HEK293 (cell line): ENCODE data around the gene PGS1.

Source experiments
- CTCF ChIA-PET: fragments of 350-600 bp; formaldehyde crosslinking; extraction: SDS; loops from one replicate; lab custom pipeline; 2021; ENCODE audit warnings: antibody characterized with exemption; lab: Yijun Ruan, JAX
- POLR2A ChIA-PET: fragments of 300-600 bp; formaldehyde crosslinking; extraction: SDS; loops from one replicate; lab custom pipeline; 2020; ENCODE audit warnings: antibody characterized with exemption, inconsistent platforms; lab: Yijun Ruan, JAX
- H3K27ac ChIP-seq: fragments of 200-500 bp; sonication (Bioruptor generic); 2 replicates; pipeline ENCODE4 v1.5.1; 2014; ENCODE audit warnings: low read depth, low read length, control low read depth, inconsistent platforms; ENCODE audit errors: extremely low read depth
- H3K36me3 ChIP-seq, 2 experiments: fragments of 200-500 bp in 1 of 2; sonication (Bioruptor generic) in 1 of 2; 1 replicate in 1 of 2; 2 replicates in 1 of 2; pipeline ENCODE4 v1.5.1; 2014 to 2017; ENCODE audit warnings: inconsistent platforms in 2 of 2, low read length in 2 of 2; ENCODE audit not compliant: control insufficient read depth in 2 of 2, insufficient read depth in 1 of 2
- H3K4me1 ChIP-seq: fragments of 200-500 bp; sonication (Bioruptor generic); 2 replicates; pipeline ENCODE4 v1.5.1; 2014; ENCODE audit warnings: mild to moderate bottlenecking, low read length, inconsistent platforms; ENCODE audit not compliant: control insufficient read depth, insufficient read depth
- H3K4me3 ChIP-seq: 2 replicates; pipeline ENCODE4 v1.5.1; 2011; ENCODE audit warnings: low read depth, mild to moderate bottlenecking, control low read depth, low read length, moderate library complexity
- H3K9me3 ChIP-seq: fragments of 200-500 bp; sonication (Bioruptor generic); 2 replicates; pipeline ENCODE4 v1.5.1; 2014; ENCODE audit warnings: low read depth, low read length, inconsistent platforms; ENCODE audit not compliant: control insufficient read depth, insufficient read depth
- HOXD13 ChIP-seq: sonication (generic); formaldehyde crosslinking; IDR thresholded peaks from 2 replicates; pipeline ENCODE4 v1.8.0; 2022; ENCODE audit warnings: missing genetic modification reagents, borderline replicate concordance
- ZBTB8A ChIP-seq: fragments of 450-650 bp; formaldehyde crosslinking; IDR thresholded peaks from 2 replicates; pipeline ENCODE4 v1.5.1; 2016; ENCODE audit warnings: missing biosample characterization, missing genetic modification characterization
- ZIC2 ChIP-seq: fragments of 450-650 bp; formaldehyde crosslinking; IDR thresholded peaks from 2 replicates; pipeline ENCODE4 v1.5.1; 2016; ENCODE audit warnings: missing biosample characterization, missing genetic modification characterization
- ZNF19 ChIP-seq: fragments of 450-650 bp; formaldehyde crosslinking; IDR thresholded peaks from 2 replicates; pipeline ENCODE4; 2016; ENCODE audit warnings: missing biosample characterization, missing genetic modification characterization, low read depth
- ZNF280C ChIP-seq: fragments of 450-650 bp; formaldehyde crosslinking; IDR thresholded peaks from 2 replicates; pipeline ENCODE4 v1.5.1; 2016; ENCODE audit warnings: missing biosample characterization, missing genetic modification characterization
- ZNF513 ChIP-seq: fragments of 450-650 bp; IDR thresholded peaks from 2 replicates; pipeline ENCODE4 v1.5.1; 2018; ENCODE audit warnings: missing biosample characterization, missing genetic modification characterization
- ZNF530 ChIP-seq: fragments of 450-650 bp; formaldehyde crosslinking; IDR thresholded peaks from 2 replicates; pipeline ENCODE4 v1.5.1; 2016; ENCODE audit warnings: low read depth, missing biosample characterization, missing genetic modification characterization
- ZNF596 ChIP-seq: fragments of 450-650 bp; IDR thresholded peaks from 2 replicates; pipeline ENCODE4 v1.5.0; 2018; ENCODE audit warnings: missing biosample characterization, mild to moderate bottlenecking, missing genetic modification characterization, moderate library complexity
- ZNF701 ChIP-seq: fragments of 450-650 bp; formaldehyde crosslinking; IDR thresholded peaks from 2 replicates; pipeline ENCODE4 v1.5.1; 2016; ENCODE audit warnings: missing biosample characterization, missing genetic modification characterization
- ZNF747 ChIP-seq: fragments of 450-650 bp; formaldehyde crosslinking; IDR thresholded peaks from 2 replicates; pipeline ENCODE4 v1.5.1; 2016; ENCODE audit warnings: missing biosample characterization, missing genetic modification characterization
- ZNF843 ChIP-seq: fragments of 450-650 bp; formaldehyde crosslinking; IDR thresholded peaks from 2 replicates; pipeline ENCODE4 v1.5.1; 2016; ENCODE audit warnings: missing biosample characterization, missing genetic modification characterization
- ZSCAN18 ChIP-seq: fragments of 450-650 bp; formaldehyde crosslinking; IDR thresholded peaks from 2 replicates; pipeline ENCODE4 v1.5.1; 2016; ENCODE audit warnings: missing biosample characterization, missing genetic modification characterization
- ZSCAN23 ChIP-seq: fragments of 450-650 bp; formaldehyde crosslinking; IDR thresholded peaks from 2 replicates; pipeline ENCODE4 v1.5.1; 2016; ENCODE audit warnings: missing biosample characterization, missing genetic modification characterization

The PGS1 gene

GRCh38 chr17:78343543-78344201, 34.8 kb upstream of the PGS1 start:
- TF ChIP-seq ZNF843 (no peak), ZSCAN18 (tag by site-specific recombination) (no peak), ZNF530 (tag by site-specific recombination) (no peak), ZNF747 (no peak), ZBTB8A (tag by site-specific recombination) (0 out of 2 replicates have a peak, but pooled peaks have one; percentile 9)
- Histone ChIP-seq H3K27ac (no peak overlapping the region), H3K4me1 (peaks cover 6% of the 10 kb centered on the region; the same call in 1 of the 2 replicates), H3K36me3 (no peaks in the 10 kb centered on the region), H3K4me3 (no peak overlapping the region), H3K9me3 (no peaks in the 10 kb centered on the region)
- CTCF ChIA-PET: interaction anchor here (0.6 to 2.7 kb wide), 6 partner anchors 8 to 324 kb away, joined by 3 to 9 read pairs (median 4); no protein-coding TSS in a partner anchor
- POLR2A ChIA-PET: interaction anchor here (0.5 to 1.8 kb wide), 3 partner anchors 16 to 250 kb away, joined by 4 to 7 read pairs (median 7); partner anchors contain the start of gene SOCS3

- Histone ChIP-seq H3K9me3 (no peaks in the 10 kb centered on the region), H3K4me3 (no peak overlapping the region), H3K4me1 (peaks cover 6% of the 10 kb centered on the region; the same call in 1 of the 2 replicates), H3K27ac (no peak overlapping the region), H3K36me3 (no peaks in the 10 kb centered on the region)
- TF ChIP-seq ZIC2 (peak; percentile 71), ZNF513 (tag by site-specific recombination) (no peak), HOXD13 (CRISPR knock-in tag) (no peak)
- CTCF ChIA-PET: interaction anchor here (0.5 to 2.7 kb wide), 7 partner anchors 10 to 1060 kb away, joined by 3 to 9 read pairs (median 5); no protein-coding TSS in a partner anchor
- POLR2A ChIA-PET: interaction anchor here (0.7 to 1.8 kb wide), 3 partner anchors 10 to 22 kb away, joined by 3 to 7 read pairs (median 5); partner anchors contain the start of gene SOCS3
Observed at GRCh38 chr17:78344666-78345065, 33.8 kb upstream of the PGS1 start.

- POLR2A ChIA-PET: interaction anchor here (1.8 kb wide), 1 partner anchor 15 kb away, joined by 7 read pairs; the partner anchor contains the start of gene SOCS3
Observed at GRCh38 chr17:78345172-78345571, 33.3 kb upstream of the PGS1 start.

More at GRCh38 chr17:78345172-78345571, 33.3 kb upstream of the PGS1 start:
- CTCF ChIA-PET: interaction anchor here (1.0 to 2.1 kb wide), 4 partner anchors 9 to 77 kb away, joined by 3 to 9 read pairs (median 4); no protein-coding TSS in a partner anchor
- Histone ChIP-seq H3K36me3 (no peaks in the 10 kb centered on the region), H3K4me1 (peaks cover 6% of the 10 kb centered on the region; the same call in 1 of the 2 replicates), H3K4me3 (no peak overlapping the region), H3K27ac (no peak overlapping the region), H3K9me3 (no peaks in the 10 kb centered on the region)
- no peak for TF ChIP-seq ZNF596 (tag by site-specific recombination)
- no peak for TF ChIP-seq ZNF19 (tag by site-specific recombination)
- no peak for TF ChIP-seq ZNF701 (tag by site-specific recombination)
- no peak for TF ChIP-seq ZSCAN23
- TF ChIP-seq ZNF280C (tag by site-specific recombination): no peak
- no peak for TF ChIP-seq ZNF747
